Neural progenitor cell (in vitro differentiated cells): ENCODE measurements around the gene TRIP13. TPM values are rescaled to one million over a fixed set of nuclear protein-coding genes. Genes with fewer than 3 reads are reported as not detected.

Experiments
- DNase-seq: peaks from one replicate; pipeline ENCODE4 v3.0.0-alpha.2; 2016; ENCODE audit warnings: low spot score
- H2AFZ ChIP-seq: fragments of 200-600 bp; sonication (generic); replicated peaks from 2 replicates; pipeline ENCODE4 v1.6.1; 2016; ENCODE audit warnings: antibody characterized with exemption
- H3F3A ChIP-seq: fragments of 200-600 bp; sonication (generic); 2 replicates; pipeline ENCODE4 v1.6.1; 2016; ENCODE audit warnings: antibody characterized with exemption, low read depth
- H3K27ac ChIP-seq: fragments of 200-600 bp; sonication (generic); 2 replicates; pipeline ENCODE4 v1.5.1; 2016; ENCODE audit warnings: mild to moderate bottlenecking
- H3K27me3 ChIP-seq: fragments of 200-600 bp; sonication (generic); 2 replicates; pipeline ENCODE4 v1.6.1; 2016; ENCODE audit warnings: mild to moderate bottlenecking, moderate library complexity
- H3K36me3 ChIP-seq: fragments of 200-600 bp; sonication (generic); 2 replicates; pipeline ENCODE4 v1.5.1; 2016
- H3K4me1 ChIP-seq: fragments of 200-600 bp; sonication (generic); 2 replicates; pipeline ENCODE4 v1.6.1; 2016; ENCODE audit warnings: mixed run types
- H3K4me2 ChIP-seq: fragments of 200-600 bp; sonication (generic); 2 replicates; pipeline ENCODE4 v1.6.1; 2016
- H3K4me3 ChIP-seq: fragments of 200-600 bp; sonication (generic); 2 replicates; pipeline ENCODE4 v1.5.1; 2016
- H3K79me2 ChIP-seq: fragments of 200-600 bp; sonication (generic); 2 replicates; pipeline ENCODE4 v1.6.1; 2016; ENCODE audit warnings: low read depth
- H3K9ac ChIP-seq: fragments of 200-600 bp; sonication (generic); 2 replicates; pipeline ENCODE4 v1.6.1; 2016
- H3K9me3 ChIP-seq: fragments of 200-600 bp; sonication (generic); 2 replicates; pipeline ENCODE4 v1.5.1; 2016; ENCODE audit warnings: low read depth
- H4K20me1 ChIP-seq: fragments of 200-600 bp; sonication (generic); 2 replicates; pipeline ENCODE4 v1.6.1; 2016; ENCODE audit warnings: low read depth
- H3K27ac Mint-ChIP-seq: 3 replicates; pipeline ENCODE4 v1.8.0; 2021; ENCODE audit warnings: mixed read lengths
- H3K27me3 Mint-ChIP-seq: 2 replicates; pipeline ENCODE4 v1.8.0; 2022; ENCODE audit warnings: low read depth, mild to moderate bottlenecking, inconsistent platforms, moderate library complexity, mixed read lengths; ENCODE audit not compliant: insufficient read depth
- H3K36me3 Mint-ChIP-seq: 3 replicates; pipeline ENCODE4 v1.8.0; 2021; ENCODE audit warnings: mixed read lengths
- H3K4me1 Mint-ChIP-seq: 3 replicates; pipeline ENCODE4 v1.8.0; 2021; ENCODE audit warnings: mixed read lengths
- H3K4me3 Mint-ChIP-seq: 3 replicates; pipeline ENCODE4 v1.8.0; 2021; ENCODE audit warnings: mild to moderate bottlenecking, moderate library complexity, mixed read lengths
- H3K9me3 Mint-ChIP-seq: 3 replicates; pipeline ENCODE4 v1.8.0; 2020; ENCODE audit warnings: mixed read lengths
- EZH2 ChIP-seq: fragments of 200-600 bp; sonication (generic); IDR thresholded peaks from 2 replicates; pipeline ENCODE4 v1.6.1; 2017; ENCODE audit warnings: antibody characterized with exemption, mild to moderate bottlenecking, moderate library complexity
- EZH2phosphoT487 ChIP-seq: fragments of 200-600 bp; sonication (generic); IDR thresholded peaks from 2 replicates; pipeline ENCODE4 v1.6.1; 2017; ENCODE audit warnings: antibody characterized with exemption
- total RNA-seq: library from RNA; depleted of rRNA; stranded (reverse); fragments of >200 nt; gene quantifications from 2 replicates; pipeline ENCODE4 v1.2.3, GENCODE V29; 2015; ENCODE audit warnings: low replicate concordance
- TF ChIP-seq, protein P1 (sequence below): fragments of 200-600 bp; sonication (generic); IDR thresholded peaks from 2 replicates; pipeline ENCODE4 v1.5.1; 2017; ENCODE audit warnings: antibody characterized with exemption, mild to moderate bottlenecking

Gene TRIP13
- total RNA-seq, 1 donor from 2014 or later, result 32.3 TPM

DNA sequence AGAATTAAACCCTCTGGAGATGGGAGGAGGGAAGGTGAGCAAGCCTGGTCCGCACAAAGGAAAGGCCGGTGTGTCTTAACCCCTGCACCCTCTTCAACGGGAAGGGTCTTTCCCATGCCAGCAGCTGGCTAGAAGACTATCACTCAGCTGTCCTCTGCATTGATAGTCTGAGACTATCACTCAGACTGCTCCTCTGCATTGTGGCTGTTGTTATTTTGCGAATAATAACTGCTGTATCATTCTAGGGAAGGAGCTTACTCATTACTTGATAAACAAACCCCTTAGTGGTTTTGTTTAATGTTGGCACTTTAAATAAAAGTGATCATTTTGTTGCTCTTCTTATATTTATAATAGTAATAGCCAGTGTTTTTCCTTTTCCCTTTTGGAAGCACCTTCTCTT lies 8.1 kb downstream of the TRIP13 start:
- Histone ChIP-seq H3K4me3 (no peak overlapping the region), H3K9me3 (no peaks in the 10 kb centered on the region), H2AFZ (no peak overlapping the region), H3K9ac (no peak overlapping the region), H3K27ac (no peak overlapping the region), H4K20me1 (peaks cover 4% of the 10 kb centered on the region), H3K4me2 (no peak overlapping the region), H3K4me1 (no peaks in the 10 kb centered on the region), H3K27me3 (no peaks in the 10 kb centered on the region), H3K79me2 (peaks cover 9% of the 10 kb centered on the region), H3K36me3 (peaks cover 5% of the 10 kb centered on the region), H3F3A (no peaks in the 10 kb centered on the region)
- Mint-ChIP-seq H3K27me3 (peaks cover 3% of the 10 kb centered on the region), H3K4me1 (no peaks in the 10 kb centered on the region), H3K4me3 (no peak overlapping the region), H3K36me3 (peaks cover 7% of the 10 kb centered on the region), H3K27ac (no peak overlapping the region), H3K9me3 (no peaks in the 10 kb centered on the region)
- TF ChIP-seq EZH2, result no peak
- no peak for TF ChIP-seq EZH2phosphoT487
- TF ChIP-seq, protein P1, sequence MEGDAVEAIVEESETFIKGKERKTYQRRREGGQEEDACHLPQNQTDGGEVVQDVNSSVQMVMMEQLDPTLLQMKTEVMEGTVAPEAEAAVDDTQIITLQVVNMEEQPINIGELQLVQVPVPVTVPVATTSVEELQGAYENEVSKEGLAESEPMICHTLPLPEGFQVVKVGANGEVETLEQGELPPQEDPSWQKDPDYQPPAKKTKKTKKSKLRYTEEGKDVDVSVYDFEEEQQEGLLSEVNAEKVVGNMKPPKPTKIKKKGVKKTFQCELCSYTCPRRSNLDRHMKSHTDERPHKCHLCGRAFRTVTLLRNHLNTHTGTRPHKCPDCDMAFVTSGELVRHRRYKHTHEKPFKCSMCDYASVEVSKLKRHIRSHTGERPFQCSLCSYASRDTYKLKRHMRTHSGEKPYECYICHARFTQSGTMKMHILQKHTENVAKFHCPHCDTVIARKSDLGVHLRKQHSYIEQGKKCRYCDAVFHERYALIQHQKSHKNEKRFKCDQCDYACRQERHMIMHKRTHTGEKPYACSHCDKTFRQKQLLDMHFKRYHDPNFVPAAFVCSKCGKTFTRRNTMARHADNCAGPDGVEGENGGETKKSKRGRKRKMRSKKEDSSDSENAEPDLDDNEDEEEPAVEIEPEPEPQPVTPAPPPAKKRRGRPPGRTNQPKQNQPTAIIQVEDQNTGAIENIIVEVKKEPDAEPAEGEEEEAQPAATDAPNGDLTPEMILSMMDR, result no peak
- no peak for DNase-seq

DNA sequence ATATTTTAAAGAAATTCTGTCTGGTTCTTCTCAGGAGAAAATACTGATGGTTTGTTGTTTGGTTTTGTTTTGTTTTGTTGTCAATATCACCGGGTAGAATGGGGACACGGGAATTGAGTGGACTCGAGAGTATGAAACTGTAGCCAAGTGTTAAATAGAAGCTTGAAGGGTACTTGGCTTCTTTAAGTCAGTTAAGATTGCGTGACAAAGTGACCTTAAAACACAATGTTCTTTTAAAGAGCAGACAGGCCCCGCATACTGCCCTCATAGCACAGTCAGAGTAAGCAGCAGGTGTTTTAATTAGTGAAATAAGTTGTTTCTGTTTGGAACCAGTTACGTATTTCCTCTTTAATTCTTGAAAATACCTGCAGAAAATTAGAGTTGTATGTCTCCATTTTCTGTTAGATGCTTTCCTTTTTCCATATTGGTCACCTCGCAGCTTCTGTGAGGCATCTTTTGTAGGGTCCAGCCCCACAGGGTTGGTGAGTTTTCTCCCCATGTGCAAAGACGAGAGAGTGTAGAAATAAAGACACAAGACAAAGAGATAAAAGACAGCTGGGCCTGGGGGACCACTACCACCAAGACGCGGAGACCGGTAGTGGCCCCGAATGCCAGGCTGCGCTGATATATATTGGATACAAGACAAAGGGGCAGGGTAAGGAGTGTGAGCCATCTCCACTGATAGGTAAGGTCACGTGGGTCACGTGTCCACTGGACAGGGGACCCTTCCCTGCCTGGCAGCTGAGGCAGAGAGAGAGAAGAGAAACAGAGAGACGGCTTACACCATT lies 9.6 kb downstream of the TRIP13 start:
- no peaks in the 10 kb centered on the region for H3K27me3 ChIP-seq
- peaks cover 3% of the 10 kb centered on the region for H3K27me3 Mint-ChIP-seq
- no peak overlapping the region for H3K4me3 ChIP-seq
- H3K36me3 Mint-ChIP-seq, result peaks cover 4% of the 10 kb centered on the region
- no peak overlapping the region for H3K9ac ChIP-seq
- no peak overlapping the region for H3K4me2 ChIP-seq
- no peaks in the 10 kb centered on the region for H3K79me2 ChIP-seq
- H3K9me3 ChIP-seq, result no peaks in the 10 kb centered on the region
- H3K4me1 Mint-ChIP-seq, result no peaks in the 10 kb centered on the region
- H3K9me3 Mint-ChIP-seq, result no peaks in the 10 kb centered on the region
- H3K27ac Mint-ChIP-seq, result no peak overlapping the region
- no peak for DNase-seq
- H4K20me1 ChIP-seq, result peaks cover 4% of the 10 kb centered on the region
- H3K4me3 Mint-ChIP-seq, result no peak overlapping the region
- H3K36me3 ChIP-seq, result peaks cover 8% of the 10 kb centered on the region
- H3K27ac ChIP-seq, result no peak overlapping the region
- TF ChIP-seq EZH2 (no peak), EZH2phosphoT487 (no peak)
- TF ChIP-seq, protein P1, result no peak
- no peak overlapping the region for H2AFZ ChIP-seq
- no peaks in the 10 kb centered on the region for H3K4me1 ChIP-seq
- no peaks in the 10 kb centered on the region for H3F3A ChIP-seq

DNA sequence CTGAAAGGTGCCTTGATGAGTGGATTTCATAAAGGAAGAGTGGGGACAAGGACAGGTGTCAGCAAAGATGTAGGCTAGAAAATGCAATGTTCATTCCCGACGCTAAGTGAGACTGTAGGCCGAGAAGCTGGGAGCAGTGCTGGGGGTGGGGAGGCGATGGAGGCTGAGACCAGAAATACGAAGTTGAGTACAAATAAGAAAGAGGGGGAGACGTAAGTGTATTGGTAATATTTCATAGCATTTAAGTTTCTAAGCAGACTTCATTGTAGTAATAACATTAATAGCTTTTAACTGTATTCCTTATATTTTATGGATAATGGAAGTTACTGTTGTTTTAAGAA lies 11.0 kb downstream of the TRIP13 start:
- DNase-seq, result no peak
- H4K20me1 ChIP-seq, result peaks cover 4% of the 10 kb centered on the region
- H3K27me3 ChIP-seq, result no peaks in the 10 kb centered on the region
- no peaks in the 10 kb centered on the region for H3K9me3 Mint-ChIP-seq
- H3K4me1 Mint-ChIP-seq, result no peaks in the 10 kb centered on the region
- no peaks in the 10 kb centered on the region for H3K4me1 ChIP-seq
- no peak overlapping the region for H3K4me2 ChIP-seq
- no peak overlapping the region for H3K27ac Mint-ChIP-seq
- no peak overlapping the region for H2AFZ ChIP-seq
- H3K36me3 ChIP-seq, result peaks cover 8% of the 10 kb centered on the region
- H3K4me3 Mint-ChIP-seq, result no peak overlapping the region
- no peak overlapping the region for H3K9ac ChIP-seq
- H3K27ac ChIP-seq, result no peak overlapping the region
- H3K36me3 Mint-ChIP-seq, result peaks cover 4% of the 10 kb centered on the region
- H3F3A ChIP-seq, result no peaks in the 10 kb centered on the region
- no peak for TF ChIP-seq EZH2phosphoT487
- no peak for TF ChIP-seq EZH2
- TF ChIP-seq, protein P1, result no peak
- no peaks in the 10 kb centered on the region for H3K79me2 ChIP-seq
- H3K9me3 ChIP-seq, result no peaks in the 10 kb centered on the region
- peaks cover 3% of the 10 kb centered on the region for H3K27me3 Mint-ChIP-seq
- no peak overlapping the region for H3K4me3 ChIP-seq
